Stimulated activated CD4-positive, alpha-beta T cell treated with anti-CD3 and anti-CD28 coated beads, Interleukin-1b, Interleukin-23, amount 100 ng/mL, for 1 hour (primary cell): Measurements from ENCODE around the gene MSX1.

Experiments used
- DNase-seq, 2 donors: peaks; one replicate each; pipeline ENCODE4 v3.0.0-alpha.2; 2020; ENCODE audit warnings: low read depth in 2 of 2

MSX1 gene

DNA sequence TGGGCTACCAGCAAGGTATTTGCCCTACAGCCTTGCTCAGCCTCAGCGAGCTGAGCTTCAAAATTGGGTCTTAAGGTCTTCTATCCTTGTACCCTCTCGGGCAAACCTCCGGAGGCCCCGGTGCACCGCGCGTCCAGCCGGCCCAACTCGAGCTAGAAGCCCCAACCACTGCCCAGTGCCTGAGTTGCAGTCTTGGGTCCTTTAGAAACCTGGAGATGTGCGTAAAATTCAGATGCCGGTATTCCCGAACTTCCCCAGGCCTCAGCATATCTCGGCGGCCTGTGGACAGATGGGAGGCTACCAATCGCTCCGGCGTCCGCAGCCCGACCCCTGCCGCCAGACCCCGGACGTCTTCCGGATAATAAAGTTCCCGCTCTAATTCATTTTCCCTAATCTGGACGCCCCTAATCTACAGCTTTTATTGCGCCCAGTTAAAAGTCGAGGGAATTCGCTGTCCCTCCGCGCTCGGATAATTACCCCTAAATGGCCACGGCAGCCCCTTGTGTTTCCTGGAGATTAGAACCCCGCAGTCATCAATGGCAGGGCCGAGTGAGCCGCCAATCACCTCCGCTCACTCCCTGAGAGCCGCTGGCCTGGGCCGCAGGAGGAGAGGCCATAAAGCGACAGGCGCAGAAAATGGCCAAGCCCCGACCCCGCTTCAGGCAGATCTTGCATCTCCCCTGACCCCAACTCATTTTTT is 1.5 kb upstream of the MSX1 start:
- DNase-seq = no peak

DNA sequence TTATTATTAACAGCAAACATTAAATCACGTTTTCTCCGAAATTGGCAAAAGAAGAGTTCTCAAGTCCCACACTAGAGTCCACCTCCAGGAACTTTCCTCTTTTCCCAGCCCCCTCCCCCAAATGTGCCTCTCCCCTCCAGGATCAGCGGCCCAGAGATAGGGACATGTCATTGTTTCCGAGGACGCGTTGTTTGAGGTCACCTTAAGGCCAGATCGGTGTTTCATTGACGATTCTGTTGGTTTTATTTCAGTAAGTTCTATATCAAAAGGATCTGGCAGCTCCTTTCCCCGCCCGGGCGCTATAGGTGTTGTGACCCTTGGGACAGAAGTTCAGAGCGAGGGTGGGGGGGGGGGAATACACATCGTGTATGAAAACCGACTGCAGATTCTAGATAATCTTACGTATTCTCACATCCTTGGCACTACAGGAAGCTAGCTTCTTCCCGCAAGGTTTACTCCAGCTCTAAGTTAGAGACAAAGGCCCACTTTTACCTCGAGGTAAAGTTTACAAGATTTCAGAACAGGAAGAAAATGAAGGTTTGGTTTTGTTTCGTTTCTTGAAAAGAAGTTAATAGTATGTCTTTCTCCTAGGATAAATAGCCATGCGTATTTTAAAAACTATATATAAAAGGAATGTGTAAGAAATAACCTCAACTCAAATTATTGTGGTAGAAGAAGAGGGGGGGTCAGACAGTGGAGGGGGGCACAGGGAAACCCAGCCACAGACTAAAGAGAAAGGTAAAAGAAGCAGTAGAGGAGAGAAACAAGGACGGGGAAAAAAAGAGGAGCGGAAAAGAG is 739 bp upstream of the MSX1 start:
- DNase-seq = no peak

DNA sequence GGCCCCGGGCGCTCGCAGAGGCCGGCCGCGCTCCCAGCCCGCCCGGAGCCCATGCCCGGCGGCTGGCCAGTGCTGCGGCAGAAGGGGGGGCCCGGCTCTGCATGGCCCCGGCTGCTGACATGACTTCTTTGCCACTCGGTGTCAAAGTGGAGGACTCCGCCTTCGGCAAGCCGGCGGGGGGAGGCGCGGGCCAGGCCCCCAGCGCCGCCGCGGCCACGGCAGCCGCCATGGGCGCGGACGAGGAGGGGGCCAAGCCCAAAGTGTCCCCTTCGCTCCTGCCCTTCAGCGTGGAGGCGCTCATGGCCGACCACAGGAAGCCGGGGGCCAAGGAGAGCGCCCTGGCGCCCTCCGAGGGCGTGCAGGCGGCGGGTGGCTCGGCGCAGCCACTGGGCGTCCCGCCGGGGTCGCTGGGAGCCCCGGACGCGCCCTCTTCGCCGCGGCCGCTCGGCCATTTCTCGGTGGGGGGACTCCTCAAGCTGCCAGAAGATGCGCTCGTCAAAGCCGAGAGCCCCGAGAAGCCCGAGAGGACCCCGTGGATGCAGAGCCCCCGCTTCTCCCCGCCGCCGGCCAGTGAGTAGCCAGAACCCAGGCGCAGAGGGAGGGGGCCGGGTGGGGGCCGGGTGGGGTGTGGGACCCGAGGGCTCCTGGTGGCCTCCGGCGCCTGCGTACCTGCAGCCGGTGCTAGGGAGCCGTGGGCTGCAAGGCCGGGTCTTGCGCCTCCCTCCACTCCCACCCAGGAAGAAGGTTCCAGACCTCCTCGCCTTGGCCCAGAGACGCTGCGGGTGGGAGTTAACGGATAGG is 534 bp downstream of the MSX1 start:
- DNase-seq = no peak

DNA sequence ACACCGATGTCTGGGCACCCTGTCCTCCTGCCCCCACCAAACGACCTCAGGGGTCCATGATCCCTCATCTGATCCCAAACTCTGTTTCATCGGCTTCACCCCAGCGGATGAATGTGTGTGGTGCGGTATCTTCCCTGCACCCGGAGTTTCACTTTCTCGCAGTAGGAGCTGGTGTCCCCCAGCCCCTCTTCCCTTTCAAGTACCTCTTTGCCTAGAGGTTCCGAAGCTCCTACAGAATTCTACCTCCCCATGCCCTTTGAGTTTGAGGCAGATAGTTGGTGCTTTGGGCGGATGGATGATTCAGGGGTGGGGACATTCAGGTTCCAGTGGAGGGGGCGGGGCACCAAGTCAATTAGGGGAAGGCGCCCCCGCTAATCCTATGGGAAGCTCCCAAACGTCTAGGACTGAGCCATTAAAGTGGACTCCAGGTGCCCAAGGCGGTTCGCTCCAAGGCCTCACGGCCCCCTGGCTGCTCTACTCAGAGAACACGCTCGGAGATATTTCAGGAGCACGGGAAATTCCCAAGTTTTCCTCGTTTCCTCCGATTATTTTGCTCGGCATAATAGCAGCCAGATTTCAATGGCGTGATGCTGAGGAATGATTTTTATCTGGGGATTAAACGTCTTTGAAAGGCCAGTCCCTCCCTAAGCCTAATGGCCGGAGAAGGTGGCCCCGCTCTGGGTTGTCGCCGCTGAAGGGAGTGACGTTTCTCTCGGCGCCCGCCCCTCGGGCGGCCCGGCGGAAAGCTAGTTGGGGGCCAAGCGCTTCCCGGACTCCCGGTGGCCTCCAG is 1.3 kb downstream of the MSX1 start:
- DNase-seq = no peak

DNA sequence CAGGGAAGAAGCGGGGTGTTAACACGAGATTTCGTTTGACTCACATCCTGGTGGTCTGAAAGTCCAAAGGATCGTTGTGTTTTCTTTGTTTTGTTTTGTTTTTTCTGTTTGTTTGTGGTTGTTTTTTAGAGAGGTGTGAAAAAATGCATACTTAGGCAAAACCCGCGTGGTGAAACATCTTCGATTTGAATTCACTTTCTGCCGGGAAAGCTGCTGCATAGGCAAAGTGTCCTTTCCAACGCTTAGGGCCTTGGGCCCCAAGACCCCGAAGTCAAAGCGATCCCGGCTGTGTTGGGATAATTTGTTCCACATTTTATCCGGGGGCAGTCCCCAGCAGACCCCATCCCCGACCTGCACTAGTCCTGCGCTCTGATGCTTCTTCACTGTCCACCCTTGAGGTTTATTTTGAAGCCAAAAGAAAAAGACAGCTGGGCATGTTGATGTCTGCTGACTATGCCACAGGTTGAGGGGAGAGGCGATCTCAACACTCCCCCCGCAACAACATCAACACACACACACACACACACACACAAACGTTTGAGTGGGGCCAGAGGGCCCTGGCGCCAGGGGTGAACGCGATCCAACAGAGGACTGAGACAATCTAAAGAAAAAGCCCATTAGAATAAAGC is 2.0 kb downstream of the MSX1 start:
- no peak for DNase-seq

DNA sequence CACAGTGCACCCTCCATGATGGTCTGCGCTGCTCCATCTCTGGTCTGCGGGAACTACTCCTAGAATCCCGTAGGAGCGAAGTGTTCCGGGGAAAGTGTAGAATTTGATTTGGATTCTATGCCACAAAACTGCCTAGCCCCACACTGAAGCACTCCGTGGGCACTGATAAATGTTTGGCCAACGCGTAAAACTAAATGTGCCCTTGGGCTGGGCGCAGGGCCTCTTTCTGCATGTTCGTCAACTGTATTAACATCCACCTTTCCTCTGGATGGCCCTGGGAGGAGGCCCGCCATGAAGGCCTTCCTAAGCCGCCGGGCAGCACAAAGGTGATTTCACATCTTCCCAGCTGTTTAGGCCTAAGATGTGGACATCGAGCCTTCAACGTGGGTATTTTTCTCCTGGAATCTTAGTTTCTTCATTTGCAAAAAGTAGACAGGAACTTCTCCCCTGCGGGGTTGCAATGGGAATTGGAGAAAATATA is 2.6 kb downstream of the MSX1 start:
- no peak for DNase-seq

DNA sequence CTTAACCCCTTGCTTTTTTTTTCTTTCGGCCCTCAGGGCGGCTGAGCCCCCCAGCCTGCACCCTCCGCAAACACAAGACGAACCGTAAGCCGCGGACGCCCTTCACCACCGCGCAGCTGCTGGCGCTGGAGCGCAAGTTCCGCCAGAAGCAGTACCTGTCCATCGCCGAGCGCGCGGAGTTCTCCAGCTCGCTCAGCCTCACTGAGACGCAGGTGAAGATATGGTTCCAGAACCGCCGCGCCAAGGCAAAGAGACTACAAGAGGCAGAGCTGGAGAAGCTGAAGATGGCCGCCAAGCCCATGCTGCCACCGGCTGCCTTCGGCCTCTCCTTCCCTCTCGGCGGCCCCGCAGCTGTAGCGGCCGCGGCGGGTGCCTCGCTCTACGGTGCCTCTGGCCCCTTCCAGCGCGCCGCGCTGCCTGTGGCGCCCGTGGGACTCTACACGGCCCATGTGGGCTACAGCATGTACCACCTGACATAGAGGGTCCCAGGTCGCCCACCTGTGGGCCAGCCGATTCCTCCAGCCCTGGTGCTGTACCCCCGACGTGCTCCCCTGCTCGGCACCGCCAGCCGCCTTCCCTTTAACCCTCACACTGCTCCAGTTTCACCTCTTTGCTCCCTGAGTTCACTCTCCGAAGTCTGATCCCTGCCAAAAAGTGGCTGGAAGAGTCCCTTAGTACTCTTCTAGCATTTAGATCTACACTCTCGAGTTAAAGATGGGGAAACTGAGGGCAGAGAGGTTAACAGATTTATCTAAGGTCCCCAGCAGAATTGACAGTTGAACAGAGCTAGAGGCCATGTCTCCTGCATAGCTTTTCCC is 3.4 kb downstream of the MSX1 start:
- DNase-seq = no peak

DNA sequence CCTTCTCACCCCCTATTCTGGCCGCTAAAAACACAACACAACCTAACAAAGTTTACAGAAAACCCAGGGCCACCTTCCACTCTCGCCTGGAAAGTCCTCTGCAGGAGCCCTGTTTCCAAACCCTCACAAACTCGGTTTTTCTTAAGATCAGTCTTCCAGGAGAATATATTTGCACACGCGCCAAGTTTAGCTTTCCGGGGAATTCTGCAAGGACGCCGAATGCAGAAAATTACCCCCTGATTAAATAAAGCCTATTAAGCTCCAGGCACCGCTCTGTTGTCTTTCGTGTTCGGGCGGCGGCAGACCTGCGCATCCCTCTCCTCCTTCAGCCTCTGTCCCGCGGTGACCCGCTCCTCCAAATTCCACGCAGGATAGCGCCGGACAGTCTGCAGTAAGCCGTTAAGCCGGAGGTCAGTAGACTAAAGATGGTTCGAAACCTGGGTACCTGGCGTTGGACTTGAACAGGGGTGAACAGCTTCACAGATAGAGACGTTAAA is 5.0 kb downstream of the MSX1 start:
- no peak for DNase-seq

DNA sequence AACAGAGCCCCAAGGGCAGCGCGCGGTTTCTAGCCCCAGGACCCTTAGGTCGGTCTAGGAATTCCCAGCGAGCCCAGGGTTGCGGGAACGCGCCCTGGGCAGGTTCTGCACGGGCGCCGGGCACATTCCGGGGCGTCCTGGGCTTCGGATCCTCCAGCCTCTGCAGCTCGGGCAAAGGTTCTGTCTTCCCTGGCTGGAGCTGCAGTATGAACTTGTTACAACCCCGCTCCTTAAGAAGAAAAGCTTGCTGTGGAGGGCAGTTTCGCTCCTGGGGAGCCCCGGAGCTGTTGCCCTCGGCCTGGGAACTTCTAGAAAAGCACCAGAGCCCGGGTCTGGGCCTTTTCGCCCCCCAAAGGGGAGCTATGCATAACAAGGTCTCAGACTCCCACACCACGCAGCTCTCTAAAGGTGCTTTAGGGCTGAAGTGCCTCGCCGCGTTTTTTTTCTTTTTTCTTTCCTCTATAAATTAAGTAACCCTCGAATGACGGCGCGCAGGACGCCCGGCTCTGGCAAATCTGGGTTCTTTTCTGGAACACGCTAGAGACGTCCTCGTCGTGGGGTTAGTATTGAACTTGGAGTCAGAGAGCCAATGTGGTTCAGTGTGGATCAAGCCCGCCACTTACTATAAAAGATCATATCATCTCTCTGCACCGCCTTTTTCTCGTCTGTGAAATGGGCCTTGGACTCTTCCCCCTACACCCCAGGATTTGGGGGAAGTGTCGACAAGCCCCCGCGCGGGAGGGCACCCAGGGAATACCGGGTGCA is 5.7 kb downstream of the MSX1 start:
- no peak for DNase-seq

DNA sequence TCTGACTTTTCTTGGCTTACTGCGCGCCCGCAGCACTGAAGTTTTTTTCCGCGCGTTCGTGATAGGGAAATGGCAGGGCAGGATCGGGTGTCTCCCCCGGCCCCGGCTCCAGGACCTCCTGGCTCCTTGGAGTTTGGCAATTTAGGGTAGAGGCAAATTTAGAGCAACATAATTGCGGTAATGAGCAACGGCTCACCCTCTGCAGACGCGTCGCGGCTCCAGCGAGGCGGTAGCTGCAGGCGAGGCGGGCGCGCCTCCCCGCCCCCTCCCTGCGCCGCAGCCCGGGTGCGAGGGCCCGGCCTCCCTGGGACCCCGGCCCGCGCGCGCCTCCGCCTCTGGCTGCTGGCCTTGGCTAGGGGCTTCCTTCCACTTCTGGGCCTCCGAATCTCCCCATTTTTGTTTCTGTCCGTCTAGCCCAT is 6.2 kb downstream of the MSX1 start:
- DNase-seq = no peak

DNA sequence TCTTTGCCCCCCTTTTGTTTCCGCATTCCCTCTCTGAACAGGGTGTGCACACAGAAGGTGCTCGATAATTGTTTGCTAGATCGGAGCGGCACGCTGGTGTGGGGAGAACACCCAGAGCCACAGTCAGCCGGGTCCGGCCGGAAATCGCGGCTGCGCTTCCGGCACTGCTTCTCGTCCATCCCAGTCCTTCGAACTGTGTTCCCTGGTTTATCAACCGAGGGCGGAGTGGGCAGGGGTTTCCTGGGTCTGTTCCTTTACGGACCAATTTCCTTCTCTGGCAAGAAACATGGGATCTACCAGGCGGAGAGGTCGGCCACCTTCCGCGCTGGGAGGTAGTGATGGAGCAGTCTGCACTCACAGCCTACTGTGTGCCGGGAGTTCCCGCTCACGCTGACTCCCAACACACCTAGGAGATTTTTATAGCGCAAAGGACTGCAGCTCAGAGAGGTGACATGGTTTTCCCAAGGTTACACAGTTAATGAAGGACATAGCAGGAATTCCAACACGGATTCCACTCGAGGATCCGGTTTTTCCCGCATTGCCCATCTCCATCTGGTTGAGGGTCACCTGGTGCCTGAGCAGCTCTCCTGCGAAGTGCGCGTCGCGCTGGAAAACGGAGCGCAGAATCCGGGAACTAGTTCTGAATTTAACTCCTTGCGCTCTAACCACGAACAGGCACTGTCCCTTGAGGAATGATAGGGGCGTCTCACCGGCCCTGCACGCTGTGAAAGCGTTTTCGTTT is 6.8 kb downstream of the MSX1 start:
- no peak for DNase-seq

DNA sequence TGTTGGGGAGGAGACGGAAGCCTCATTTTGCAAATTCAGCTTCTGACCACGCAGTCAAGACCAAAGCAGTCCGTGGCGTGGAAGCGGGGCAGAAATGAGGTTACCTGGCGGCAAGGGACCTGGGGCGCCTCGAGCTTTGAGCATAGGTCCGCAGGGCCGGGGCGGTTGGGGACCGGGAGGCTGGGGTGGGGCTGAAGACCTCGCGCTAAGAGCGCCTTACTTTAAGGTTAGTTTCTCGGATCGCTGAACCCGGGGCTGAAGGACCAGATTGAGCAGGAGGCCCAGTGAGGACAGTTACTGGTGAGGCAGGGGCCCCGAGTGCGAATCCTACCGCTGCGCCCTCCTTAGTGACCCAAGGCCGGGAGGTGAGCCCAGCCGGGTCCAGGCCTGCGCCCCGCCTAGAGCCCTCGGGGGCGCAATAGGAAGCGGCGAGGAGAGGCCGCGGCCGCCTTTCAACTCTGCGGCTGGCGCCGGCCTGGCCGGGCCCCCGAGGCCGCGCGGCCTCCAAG is 7.5 kb downstream of the MSX1 start:
- DNase-seq = no peak

DNA sequence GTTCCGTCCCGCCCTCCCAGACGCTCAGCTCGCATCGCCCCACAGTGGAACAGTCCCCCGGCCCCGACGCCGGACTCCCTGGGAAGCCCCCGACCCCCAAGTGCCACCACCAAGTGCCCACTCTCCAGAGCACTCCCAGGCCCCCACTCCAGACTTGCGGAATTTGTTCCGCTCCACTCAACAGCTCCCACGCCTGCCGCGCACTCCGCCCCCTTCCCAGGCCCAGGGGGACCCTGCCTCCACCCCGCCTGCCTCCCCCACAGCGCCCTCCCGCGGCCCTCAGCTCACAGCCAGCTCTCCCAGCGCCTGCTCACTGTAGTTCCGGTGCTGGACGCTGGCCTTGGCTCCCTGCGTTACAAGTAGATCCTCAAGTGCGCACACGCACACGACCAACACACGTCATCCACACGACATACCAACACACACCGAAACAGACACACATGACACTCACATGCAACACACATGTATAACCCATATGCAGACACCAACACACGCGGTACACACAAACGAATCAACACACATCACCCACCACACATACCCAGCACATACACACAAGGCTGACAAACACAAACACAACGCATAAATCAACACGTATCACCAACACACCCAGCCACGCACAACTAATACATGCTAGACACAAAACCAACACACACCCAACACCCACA is 8.0 kb downstream of the MSX1 start:
- DNase-seq = no peak

DNA sequence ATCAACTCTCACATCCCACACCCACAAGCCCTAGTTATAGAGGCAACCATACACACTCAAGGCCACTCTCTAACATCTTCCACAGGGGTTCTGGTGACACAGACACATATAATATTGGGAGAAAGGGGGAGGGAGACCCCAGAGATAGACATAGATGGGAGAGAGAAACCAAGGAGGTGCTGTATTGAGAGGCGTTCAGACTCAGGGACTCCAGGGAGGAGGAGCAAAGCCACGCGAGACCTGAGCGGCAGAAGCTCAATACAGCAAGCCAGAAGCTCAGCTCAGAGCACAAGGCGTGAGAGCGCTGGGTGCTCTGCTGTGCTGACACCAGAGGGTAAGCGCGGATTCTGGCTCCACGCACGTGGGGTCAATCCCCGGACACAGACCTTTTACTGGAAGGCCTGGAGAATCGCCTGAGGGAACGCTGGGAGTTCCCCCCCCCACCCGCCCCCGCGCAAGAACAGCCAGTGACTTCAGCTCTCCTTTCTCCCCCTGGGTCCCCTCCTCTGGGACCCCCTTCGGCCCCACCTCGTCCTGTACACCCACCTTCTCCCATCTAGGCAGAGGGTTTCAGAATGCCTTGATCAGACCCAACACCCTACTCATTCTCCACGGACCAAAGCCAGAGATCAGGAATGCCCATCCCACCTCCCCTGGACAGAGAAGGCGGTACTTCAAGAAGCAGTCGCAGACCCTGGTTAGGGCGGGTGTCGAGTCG is 8.7 kb downstream of the MSX1 start:
- no peak for DNase-seq

DNA sequence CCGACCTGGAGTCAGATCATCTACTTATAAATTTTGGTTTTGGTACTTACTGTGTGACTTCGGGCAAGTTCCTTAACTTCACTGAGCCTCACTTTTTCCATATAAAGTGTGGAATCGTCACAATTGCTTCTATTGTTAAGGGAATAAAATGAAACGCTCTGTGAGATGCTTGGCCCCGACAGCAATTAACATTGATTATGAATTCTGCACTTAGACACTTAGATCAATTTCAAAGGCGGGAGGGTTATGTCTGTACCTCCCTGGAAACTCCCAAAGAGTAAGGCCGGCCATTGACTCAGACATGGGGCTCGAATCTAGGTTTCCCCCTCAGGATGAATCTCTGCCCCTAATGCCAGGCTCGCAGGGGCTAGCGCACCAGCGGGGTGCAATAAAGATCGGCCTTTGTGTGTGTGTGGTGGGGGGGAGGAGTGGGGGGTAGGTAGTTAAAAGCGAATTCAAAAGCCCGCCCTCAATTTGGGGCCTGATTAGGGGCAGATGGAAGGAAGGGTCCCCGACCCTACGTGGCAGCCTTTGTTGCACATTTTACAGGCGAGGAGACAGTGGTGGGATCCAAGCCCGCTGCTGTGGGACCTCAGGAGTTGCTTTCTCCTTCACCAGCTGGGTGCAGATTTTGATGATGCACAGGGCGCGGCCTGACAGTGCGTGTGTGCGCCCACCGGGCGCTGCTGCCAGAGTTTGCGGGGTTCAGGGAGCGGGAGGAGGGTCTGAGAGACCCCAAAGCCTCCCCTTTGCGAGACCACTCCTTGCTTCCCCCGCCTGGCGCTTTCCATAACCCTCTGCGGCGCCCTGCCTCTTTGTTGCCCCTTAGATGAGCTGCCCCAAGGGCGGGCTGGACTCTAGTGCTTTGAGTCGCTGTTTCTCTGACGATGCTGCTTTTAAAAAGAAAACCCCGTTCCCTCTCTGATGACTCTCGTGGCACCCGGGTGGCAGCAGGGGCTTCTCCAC is 9.6 kb downstream of the MSX1 start:
- no peak for DNase-seq
